HCT116 (cell line): ENCODE results near the gene BPIFB3.

Source experiments
- CEBPB ChIP-seq: IDR thresholded peaks from 2 replicates; pipeline ENCODE4 v1.6.1; 2012; ENCODE audit warnings: low read depth
- EZH2 ChIP-seq: fragments of 200-600 bp; sonication (generic); IDR thresholded peaks from 2 replicates; pipeline ENCODE4 v1.6.1; 2017; ENCODE audit warnings: antibody characterized with exemption, mixed run types
- JUND ChIP-seq: IDR thresholded peaks from 2 replicates; pipeline ENCODE4 v1.6.1; 2012
- POLR2A ChIP-seq: IDR thresholded peaks from 2 replicates; pipeline ENCODE4 v1.7.0; 2011; ENCODE audit warnings: borderline replicate concordance; ENCODE audit not compliant: insufficient read depth, insufficient read length; ENCODE audit errors: extremely low read depth
- POLR2AphosphoS5 ChIP-seq: IDR thresholded peaks from 2 replicates; pipeline ENCODE4 v1.6.1; 2011; ENCODE audit warnings: mild to moderate bottlenecking, low read depth, low read length, moderate library complexity
- SIN3A ChIP-seq: IDR thresholded peaks from 2 replicates; pipeline ENCODE4 v1.6.1; 2012; ENCODE audit warnings: low read depth
- SP1 ChIP-seq: IDR thresholded peaks from 2 replicates; pipeline ENCODE4 v1.6.1; 2012; ENCODE audit warnings: low read depth
- YY1 ChIP-seq: IDR thresholded peaks from 2 replicates; pipeline ENCODE4 v1.6.1; 2011; ENCODE audit warnings: low read length, low read depth, moderate library complexity, mild to moderate bottlenecking; ENCODE audit not compliant: insufficient replicate concordance; ENCODE audit errors: extremely low read depth
- ZFX ChIP-seq: fragments of 450-650 bp; IDR thresholded peaks from 2 replicates; pipeline ENCODE4 v1.6.1; 2017
- ZNF274 ChIP-seq: fragments of 200-500 bp; sonication (Bioruptor generic); IDR thresholded peaks from 2 replicates; pipeline ENCODE4 v1.6.1; 2014; ENCODE audit warnings: mild to moderate bottlenecking, low read depth, low read length, inconsistent platforms
- TF ChIP-seq, protein P1 (sequence below): IDR thresholded peaks from 2 replicates; pipeline ENCODE4 v1.6.1; 2012
- TF ChIP-seq, protein P2 (sequence below), 3 experiments: fragments of 200-600 bp in 1 of 3; sonication (generic) in 1 of 3; IDR thresholded peaks in 2 of 3; conservative IDR thresholded peaks in 1 of 3; 2 replicates each; pipeline ENCODE4 v1.5.1; 2012 to 2017; ENCODE audit warnings: low read depth in 2 of 3, low read length in 2 of 3, antibody characterized with exemption in 1 of 3, borderline replicate concordance in 1 of 3, control low read depth in 1 of 3, mild to moderate bottlenecking in 1 of 3, mixed read lengths in 1 of 3, mixed run types in 1 of 3, moderate library complexity in 1 of 3; ENCODE audit not compliant: insufficient read depth in 1 of 3
- TF ChIP-seq, protein P3 (sequence below): IDR thresholded peaks from 2 replicates; pipeline ENCODE4 v1.6.1; 2011; ENCODE audit warnings: mild to moderate bottlenecking, low read length, moderate library complexity; ENCODE audit not compliant: insufficient replicate concordance; ENCODE audit errors: extremely low read depth
- TF ChIP-seq, protein P4 (sequence below): IDR thresholded peaks from 2 replicates; pipeline ENCODE4 v1.6.1; 2012; ENCODE audit warnings: low read depth

DNA sequence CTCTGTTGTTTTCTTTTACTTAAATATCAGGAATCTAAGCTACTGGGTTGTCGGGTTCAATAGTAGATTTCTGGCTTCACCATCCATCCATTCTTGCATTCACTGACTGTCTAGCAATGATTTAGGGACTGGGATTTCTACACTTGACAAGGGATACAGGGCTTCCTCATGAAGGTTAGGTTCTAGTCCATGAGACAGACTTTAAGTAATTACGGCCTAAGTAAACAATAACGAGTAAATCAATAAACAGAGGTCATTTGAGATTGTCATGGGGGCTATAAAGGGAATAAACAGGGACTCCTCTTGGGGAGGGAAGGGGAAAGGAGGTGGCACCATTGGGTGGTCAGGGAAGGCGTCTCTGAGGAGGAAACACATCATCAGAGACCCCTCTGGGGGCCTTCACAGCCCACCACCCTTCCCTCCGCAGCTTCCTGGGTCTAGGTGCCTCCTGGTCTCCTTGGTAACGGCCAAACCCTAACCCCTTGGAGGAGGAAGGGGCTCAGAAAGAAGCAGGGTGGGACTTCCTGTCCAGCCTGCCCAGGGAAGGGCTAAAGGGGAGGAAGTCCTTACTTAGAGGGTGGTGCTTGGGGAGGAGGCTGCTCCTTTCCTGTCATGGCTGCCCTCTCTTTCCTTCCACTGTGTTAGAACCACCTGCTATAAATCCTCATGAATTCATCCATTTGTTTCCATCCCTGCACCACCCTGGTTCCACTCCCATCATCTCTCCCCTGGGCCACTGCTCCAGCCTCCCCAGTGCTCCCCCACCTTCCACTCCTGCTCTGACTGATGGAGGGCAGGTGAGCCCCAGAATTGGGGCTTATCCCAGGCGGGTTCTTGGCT, 59.1 kb downstream of the BPIFB3 start:
- TF ChIP-seq POLR2AphosphoS5 = no peak
- TF ChIP-seq, protein P1, sequence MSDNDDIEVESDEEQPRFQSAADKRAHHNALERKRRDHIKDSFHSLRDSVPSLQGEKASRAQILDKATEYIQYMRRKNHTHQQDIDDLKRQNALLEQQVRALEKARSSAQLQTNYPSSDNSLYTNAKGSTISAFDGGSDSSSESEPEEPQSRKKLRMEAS = no peak
- no peak for TF ChIP-seq SIN3A
- TF ChIP-seq, protein P2, sequence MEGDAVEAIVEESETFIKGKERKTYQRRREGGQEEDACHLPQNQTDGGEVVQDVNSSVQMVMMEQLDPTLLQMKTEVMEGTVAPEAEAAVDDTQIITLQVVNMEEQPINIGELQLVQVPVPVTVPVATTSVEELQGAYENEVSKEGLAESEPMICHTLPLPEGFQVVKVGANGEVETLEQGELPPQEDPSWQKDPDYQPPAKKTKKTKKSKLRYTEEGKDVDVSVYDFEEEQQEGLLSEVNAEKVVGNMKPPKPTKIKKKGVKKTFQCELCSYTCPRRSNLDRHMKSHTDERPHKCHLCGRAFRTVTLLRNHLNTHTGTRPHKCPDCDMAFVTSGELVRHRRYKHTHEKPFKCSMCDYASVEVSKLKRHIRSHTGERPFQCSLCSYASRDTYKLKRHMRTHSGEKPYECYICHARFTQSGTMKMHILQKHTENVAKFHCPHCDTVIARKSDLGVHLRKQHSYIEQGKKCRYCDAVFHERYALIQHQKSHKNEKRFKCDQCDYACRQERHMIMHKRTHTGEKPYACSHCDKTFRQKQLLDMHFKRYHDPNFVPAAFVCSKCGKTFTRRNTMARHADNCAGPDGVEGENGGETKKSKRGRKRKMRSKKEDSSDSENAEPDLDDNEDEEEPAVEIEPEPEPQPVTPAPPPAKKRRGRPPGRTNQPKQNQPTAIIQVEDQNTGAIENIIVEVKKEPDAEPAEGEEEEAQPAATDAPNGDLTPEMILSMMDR (IDR thresholded peaks at IDR 0.05 in 2 of 3, conservative IDR thresholded peaks at IDR 0.05 in 1 of 3; ENCODE audit: borderline replicate concordance in 1 of 3, insufficient read depth in 1 of 3, low read depth in 2 of 3, low read length in 2 of 3) = no peak
- TF ChIP-seq, protein P3, sequence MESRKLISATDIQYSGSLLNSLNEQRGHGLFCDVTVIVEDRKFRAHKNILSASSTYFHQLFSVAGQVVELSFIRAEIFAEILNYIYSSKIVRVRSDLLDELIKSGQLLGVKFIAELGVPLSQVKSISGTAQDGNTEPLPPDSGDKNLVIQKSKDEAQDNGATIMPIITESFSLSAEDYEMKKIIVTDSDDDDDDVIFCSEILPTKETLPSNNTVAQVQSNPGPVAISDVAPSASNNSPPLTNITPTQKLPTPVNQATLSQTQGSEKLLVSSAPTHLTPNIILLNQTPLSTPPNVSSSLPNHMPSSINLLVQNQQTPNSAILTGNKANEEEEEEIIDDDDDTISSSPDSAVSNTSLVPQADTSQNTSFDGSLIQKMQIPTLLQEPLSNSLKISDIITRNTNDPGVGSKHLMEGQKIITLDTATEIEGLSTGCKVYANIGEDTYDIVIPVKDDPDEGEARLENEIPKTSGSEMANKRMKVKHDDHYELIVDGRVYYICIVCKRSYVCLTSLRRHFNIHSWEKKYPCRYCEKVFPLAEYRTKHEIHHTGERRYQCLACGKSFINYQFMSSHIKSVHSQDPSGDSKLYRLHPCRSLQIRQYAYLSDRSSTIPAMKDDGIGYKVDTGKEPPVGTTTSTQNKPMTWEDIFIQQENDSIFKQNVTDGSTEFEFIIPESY = no peak
- TF ChIP-seq SP1 = no peak
- TF ChIP-seq EZH2 = no peak
- no peak for TF ChIP-seq POLR2A
- no peak for TF ChIP-seq JUND
- TF ChIP-seq, protein P4, sequence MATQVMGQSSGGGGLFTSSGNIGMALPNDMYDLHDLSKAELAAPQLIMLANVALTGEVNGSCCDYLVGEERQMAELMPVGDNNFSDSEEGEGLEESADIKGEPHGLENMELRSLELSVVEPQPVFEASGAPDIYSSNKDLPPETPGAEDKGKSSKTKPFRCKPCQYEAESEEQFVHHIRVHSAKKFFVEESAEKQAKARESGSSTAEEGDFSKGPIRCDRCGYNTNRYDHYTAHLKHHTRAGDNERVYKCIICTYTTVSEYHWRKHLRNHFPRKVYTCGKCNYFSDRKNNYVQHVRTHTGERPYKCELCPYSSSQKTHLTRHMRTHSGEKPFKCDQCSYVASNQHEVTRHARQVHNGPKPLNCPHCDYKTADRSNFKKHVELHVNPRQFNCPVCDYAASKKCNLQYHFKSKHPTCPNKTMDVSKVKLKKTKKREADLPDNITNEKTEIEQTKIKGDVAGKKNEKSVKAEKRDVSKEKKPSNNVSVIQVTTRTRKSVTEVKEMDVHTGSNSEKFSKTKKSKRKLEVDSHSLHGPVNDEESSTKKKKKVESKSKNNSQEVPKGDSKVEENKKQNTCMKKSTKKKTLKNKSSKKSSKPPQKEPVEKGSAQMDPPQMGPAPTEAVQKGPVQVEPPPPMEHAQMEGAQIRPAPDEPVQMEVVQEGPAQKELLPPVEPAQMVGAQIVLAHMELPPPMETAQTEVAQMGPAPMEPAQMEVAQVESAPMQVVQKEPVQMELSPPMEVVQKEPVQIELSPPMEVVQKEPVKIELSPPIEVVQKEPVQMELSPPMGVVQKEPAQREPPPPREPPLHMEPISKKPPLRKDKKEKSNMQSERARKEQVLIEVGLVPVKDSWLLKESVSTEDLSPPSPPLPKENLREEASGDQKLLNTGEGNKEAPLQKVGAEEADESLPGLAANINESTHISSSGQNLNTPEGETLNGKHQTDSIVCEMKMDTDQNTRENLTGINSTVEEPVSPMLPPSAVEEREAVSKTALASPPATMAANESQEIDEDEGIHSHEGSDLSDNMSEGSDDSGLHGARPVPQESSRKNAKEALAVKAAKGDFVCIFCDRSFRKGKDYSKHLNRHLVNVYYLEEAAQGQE = no peak
- TF ChIP-seq YY1 = no peak
- TF ChIP-seq ZFX = no peak
- TF ChIP-seq ZNF274 = no peak
- no peak for TF ChIP-seq CEBPB
